GM12892 (cell line): ENCODE data around the gene FOSB.

ENCODE experiments used
- DNase-seq: peaks from one replicate; pipeline ENCODE4 v3.0.0; 2011; ENCODE audit not compliant: insufficient read length
- FAIRE-seq: peaks from 2 replicates; lab custom pipeline; 2011; peaks lifted over from hg19 to GRCh38; lab: Jason Lieb, UNC
- POLR2A ChIP-seq: IDR thresholded peaks from 2 replicates; pipeline ENCODE4 v1.6.1; 2011; ENCODE audit warnings: low read depth, low read length, control low read depth
- POLR2AphosphoS5 ChIP-seq: IDR thresholded peaks from 2 replicates; pipeline ENCODE4 v1.6.1; 2011; ENCODE audit warnings: low read depth, low read length, control low read depth
- TAF1 ChIP-seq: IDR thresholded peaks from 2 replicates; pipeline ENCODE4 v1.6.1; 2011; ENCODE audit warnings: low read depth, mild to moderate bottlenecking, control low read depth, low read length, borderline replicate concordance

Gene FOSB

DNA sequence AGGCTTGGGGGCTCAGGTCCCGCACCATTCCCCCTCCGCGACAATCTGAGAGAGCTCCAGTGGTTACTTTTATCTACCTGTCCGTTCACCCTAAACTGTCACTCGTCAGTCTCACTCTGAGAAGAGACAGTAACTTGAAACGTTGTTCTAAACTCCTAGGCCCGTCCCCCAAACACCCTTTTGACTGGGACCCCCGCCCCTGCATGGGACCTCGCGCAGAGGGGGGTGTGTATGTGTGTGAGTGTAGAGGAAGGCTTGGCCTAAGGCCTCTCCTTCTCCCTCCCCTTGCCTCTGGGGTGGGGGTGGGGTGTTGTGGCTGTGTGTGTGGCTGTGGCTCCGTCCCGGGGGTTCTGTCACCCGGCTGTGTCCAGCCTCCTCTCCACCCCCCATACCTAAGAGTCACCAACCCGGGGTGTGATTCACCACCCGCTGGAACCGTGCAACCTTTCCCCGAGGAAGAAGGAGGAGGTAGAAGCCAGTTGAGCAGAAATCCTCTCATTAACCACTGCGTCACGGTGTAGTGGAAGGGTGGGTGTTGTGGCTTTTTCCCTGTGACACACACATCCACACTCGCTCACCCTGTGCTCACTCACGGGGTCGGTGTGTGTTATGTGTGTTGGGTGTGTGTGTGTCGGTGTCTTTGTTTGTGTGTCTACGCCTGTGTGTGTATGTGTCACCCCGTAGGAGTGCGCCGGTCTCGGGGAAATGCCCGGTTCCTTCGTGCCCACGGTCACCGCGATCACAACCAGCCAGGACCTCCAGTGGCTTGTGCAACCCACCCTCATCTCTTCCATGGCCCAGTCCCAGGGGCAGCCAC, 2.4 kb downstream of the FOSB start:
- FAIRE-seq (no peak), DNase-seq (no peak)
- TF ChIP-seq POLR2AphosphoS5 = no peak
- TF ChIP-seq TAF1 = no peak
- no peak for TF ChIP-seq POLR2A

DNA sequence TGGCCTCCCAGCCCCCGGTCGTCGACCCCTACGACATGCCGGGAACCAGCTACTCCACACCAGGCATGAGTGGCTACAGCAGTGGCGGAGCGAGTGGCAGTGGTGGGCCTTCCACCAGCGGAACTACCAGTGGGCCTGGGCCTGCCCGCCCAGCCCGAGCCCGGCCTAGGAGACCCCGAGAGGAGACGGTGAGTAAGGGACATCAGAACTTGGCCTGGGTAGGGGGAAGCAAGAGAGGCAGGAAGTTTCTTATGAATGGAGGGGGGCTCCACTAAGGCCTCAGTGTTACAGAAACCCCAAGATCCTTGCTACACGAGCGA, 2.9 kb downstream of the FOSB start:
- FAIRE-seq (no peak), DNase-seq (no peak)
- no peak for TF ChIP-seq TAF1
- TF ChIP-seq POLR2A = no peak
- no peak for TF ChIP-seq POLR2AphosphoS5

GRCh38 chr19:45471111-45471930, 3.5 kb downstream of the FOSB start:
- no peak for DNase-seq
- TF ChIP-seq POLR2A = no peak
- TF ChIP-seq POLR2AphosphoS5 = no peak
- TF ChIP-seq TAF1 = no peak
- no peak for FAIRE-seq

DNA sequence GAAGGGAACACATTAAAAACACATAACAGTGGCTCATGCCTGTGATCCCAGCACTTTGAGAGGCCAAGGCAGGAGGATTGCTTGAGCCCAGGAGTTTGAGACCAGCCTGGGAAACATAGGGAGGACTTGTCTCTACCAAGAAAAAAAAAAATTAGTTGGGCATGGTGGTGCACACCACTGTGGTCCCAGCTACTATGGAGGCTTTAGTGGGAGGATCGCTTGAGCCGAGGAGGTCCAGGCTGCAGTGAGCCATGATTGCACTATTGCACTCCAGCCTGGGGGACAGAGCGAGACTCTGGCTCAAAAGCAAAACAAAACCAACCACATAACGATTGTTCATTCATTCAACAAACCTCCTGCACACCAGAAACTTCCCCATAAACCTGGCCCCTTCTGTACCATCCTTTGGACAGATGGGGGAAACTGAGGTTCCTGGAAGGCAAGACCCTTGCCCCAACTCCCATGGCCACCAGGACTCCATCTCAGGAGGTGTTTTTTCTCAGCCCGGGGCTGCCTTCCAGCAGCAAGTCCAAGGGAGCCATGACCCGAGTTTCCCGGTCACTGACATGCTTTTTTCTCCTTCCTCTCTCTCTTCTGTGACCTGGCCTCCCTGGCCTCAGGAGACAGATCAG, 4.3 kb downstream of the FOSB start:
- DNase-seq (no peak), FAIRE-seq (no peak)
- TF ChIP-seq POLR2AphosphoS5 (no peak), TAF1 (no peak), POLR2A (no peak)

GRCh38 chr19:45472563-45473366, 5.0 kb downstream of the FOSB start:
- no peak for TF ChIP-seq POLR2A
- TF ChIP-seq POLR2AphosphoS5 = no peak
- TF ChIP-seq TAF1 = no peak
- FAIRE-seq (no peak), DNase-seq (no peak)

- no peak for TF ChIP-seq POLR2AphosphoS5
- TF ChIP-seq POLR2A = no peak
- no peak for TF ChIP-seq TAF1
- no peak for DNase-seq
- FAIRE-seq = no peak
Measured at GRCh38 chr19:45473367-45473681, 5.5 kb downstream of the FOSB start.

DNA sequence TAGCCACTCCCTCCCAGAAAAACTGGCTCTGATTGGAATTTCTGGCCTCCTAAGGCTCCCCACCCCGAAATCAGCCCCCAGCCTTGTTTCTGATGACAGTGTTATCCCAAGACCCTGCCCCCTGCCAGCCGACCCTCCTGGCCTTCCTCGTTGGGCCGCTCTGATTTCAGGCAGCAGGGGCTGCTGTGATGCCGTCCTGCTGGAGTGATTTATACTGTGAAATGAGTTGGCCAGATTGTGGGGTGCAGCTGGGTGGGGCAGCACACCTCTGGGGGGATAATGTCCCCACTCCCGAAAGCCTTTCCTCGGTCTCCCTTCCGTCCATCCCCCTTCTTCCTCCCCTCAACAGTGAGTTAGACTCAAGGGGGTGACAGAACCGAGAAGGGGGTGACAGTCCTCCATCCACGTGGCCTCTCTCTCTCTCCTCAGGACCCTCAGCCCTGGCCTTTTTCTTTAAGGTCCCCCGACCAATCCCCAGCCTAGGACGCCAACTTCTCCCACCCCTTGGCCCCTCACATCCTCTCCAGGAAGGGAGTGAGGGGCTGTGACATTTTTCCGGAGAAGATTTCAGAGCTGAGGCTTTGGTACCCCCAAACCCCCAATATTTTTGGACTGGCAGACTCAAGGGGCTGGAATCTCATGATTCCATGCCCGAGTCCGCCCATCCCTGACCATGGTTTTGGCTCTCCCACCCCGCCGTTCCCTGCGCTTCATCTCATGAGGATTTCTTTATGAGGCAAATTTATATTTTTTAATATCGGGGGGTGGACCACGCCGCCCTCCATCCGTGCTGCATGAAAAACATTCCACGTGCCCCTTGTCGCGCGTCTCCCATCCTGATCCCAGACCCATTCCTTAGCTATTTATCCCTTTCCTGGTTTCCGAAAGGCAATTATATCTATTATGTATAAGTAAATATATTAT, 6.1 kb downstream of the FOSB start:
- FAIRE-seq (no peak), DNase-seq (no peak)
- no peak for TF ChIP-seq TAF1
- no peak for TF ChIP-seq POLR2AphosphoS5
- TF ChIP-seq POLR2A = no peak

DNA sequence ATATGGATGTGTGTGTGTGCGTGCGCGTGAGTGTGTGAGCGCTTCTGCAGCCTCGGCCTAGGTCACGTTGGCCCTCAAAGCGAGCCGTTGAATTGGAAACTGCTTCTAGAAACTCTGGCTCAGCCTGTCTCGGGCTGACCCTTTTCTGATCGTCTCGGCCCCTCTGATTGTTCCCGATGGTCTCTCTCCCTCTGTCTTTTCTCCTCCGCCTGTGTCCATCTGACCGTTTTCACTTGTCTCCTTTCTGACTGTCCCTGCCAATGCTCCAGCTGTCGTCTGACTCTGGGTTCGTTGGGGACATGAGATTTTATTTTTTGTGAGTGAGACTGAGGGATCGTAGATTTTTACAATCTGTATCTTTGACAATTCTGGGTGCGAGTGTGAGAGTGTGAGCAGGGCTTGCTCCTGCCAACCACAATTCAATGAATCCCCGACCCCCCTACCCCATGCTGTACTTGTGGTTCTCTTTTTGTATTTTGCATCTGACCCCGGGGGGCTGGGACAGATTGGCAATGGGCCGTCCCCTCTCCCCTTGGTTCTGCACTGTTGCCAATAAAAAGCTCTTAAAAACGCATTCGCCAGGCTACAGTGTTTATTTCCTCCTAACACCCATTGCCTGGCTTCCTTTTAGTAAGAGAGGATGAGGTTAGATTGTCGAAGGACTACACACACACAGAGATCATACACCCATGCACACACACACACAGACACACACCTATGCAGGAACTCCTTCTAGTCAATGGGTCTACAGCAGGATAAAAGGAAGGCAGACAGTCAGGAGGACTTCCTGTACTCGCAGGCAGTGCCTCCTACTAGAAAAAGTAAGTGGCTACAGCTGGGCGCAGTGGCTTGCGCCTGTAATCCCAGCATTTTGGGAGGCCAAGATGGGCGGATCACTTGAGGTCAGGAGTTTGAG, 7.1 kb downstream of the FOSB start:
- no peak for TF ChIP-seq POLR2AphosphoS5
- no peak for TF ChIP-seq POLR2A
- TF ChIP-seq TAF1 = no peak
- DNase-seq (no peak), FAIRE-seq (no peak)

GRCh38 chr19:45475537-45476291, 7.9 kb downstream of the FOSB start:
- DNase-seq (no peak), FAIRE-seq (no peak)
- TF ChIP-seq TAF1 (no peak), POLR2AphosphoS5 (no peak), POLR2A (no peak)
